Sigmoid colon (tissue), 4 donors: ENCODE results near the gene PAOX.

Source experiments
- EP300 ChIP-seq, 4 donors: sonication (generic); formaldehyde crosslinking; IDR thresholded peaks; one replicate each; pipeline ENCODE4 v1.6.1; 2017; ENCODE audit warnings: antibody characterized with exemption in 4 of 4
- POLR2A ChIP-seq, 2 donors: fragments of 450-650 bp; IDR thresholded peaks; one replicate each; pipeline ENCODE4 v1.6.1; 2016; ENCODE audit warnings: antibody characterized with exemption in 2 of 2, mild to moderate bottlenecking in 2 of 2, moderate library complexity in 2 of 2
- POLR2AphosphoS5 ChIP-seq, 4 donors: sonication (generic); formaldehyde crosslinking; IDR thresholded peaks; one replicate each; pipeline ENCODE4 v1.6.1; 2017; ENCODE audit warnings: antibody characterized with exemption in 4 of 4
- TF ChIP-seq, protein P1 (sequence below), 4 experiments: fragments of 450-650 bp in 3 of 4; fragments of 200-600 bp in 1 of 4; IDR thresholded peaks; one replicate each; pipeline ENCODE4 v1.5.1; 2016 to 2019; ENCODE audit warnings: antibody characterized with exemption in 4 of 4, mild to moderate bottlenecking in 3 of 4, moderate library complexity in 2 of 4

DNA sequence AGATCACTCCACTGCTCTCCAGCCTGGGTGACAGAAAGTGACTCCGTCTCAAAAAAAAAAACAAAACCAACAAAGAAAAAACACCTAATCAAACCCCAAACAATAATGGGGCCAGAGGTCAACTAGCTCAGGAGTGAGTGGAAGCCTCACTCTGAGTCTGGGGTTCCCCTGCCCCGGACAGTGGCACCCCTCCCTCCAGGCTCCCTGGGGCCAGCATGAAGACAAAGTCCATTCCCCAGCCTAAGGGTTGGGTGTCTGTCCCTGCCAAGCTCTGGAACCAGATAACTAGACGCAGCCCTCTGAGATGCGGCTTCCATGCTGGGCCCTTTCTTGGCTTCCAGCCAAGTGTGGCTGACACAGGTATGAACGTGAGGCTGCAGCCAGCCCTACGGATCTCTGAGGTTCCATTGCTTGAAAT, 19.5 kb upstream of the PAOX start:
- TF ChIP-seq, protein P1, sequence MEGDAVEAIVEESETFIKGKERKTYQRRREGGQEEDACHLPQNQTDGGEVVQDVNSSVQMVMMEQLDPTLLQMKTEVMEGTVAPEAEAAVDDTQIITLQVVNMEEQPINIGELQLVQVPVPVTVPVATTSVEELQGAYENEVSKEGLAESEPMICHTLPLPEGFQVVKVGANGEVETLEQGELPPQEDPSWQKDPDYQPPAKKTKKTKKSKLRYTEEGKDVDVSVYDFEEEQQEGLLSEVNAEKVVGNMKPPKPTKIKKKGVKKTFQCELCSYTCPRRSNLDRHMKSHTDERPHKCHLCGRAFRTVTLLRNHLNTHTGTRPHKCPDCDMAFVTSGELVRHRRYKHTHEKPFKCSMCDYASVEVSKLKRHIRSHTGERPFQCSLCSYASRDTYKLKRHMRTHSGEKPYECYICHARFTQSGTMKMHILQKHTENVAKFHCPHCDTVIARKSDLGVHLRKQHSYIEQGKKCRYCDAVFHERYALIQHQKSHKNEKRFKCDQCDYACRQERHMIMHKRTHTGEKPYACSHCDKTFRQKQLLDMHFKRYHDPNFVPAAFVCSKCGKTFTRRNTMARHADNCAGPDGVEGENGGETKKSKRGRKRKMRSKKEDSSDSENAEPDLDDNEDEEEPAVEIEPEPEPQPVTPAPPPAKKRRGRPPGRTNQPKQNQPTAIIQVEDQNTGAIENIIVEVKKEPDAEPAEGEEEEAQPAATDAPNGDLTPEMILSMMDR (IDR thresholded peaks at IDR 0.05) = no peak
- TF ChIP-seq POLR2AphosphoS5 (IDR thresholded peaks at IDR 0.05) (no peak), POLR2A (IDR thresholded peaks at IDR 0.05) (no peak), EP300 (IDR thresholded peaks at IDR 0.05) (no peak)
